DMS53 treated with DMSO at 0.1 percent for 48 hours (cell line): ENCODE results near the gene DLX1.

Experiments used
- DNase-seq: peaks from one replicate; lab custom pipeline; 2025; ENCODE audit not compliant: unreplicated experiment; lab: John Stamatoyannopoulos, UW

Gene DLX1

DNA sequence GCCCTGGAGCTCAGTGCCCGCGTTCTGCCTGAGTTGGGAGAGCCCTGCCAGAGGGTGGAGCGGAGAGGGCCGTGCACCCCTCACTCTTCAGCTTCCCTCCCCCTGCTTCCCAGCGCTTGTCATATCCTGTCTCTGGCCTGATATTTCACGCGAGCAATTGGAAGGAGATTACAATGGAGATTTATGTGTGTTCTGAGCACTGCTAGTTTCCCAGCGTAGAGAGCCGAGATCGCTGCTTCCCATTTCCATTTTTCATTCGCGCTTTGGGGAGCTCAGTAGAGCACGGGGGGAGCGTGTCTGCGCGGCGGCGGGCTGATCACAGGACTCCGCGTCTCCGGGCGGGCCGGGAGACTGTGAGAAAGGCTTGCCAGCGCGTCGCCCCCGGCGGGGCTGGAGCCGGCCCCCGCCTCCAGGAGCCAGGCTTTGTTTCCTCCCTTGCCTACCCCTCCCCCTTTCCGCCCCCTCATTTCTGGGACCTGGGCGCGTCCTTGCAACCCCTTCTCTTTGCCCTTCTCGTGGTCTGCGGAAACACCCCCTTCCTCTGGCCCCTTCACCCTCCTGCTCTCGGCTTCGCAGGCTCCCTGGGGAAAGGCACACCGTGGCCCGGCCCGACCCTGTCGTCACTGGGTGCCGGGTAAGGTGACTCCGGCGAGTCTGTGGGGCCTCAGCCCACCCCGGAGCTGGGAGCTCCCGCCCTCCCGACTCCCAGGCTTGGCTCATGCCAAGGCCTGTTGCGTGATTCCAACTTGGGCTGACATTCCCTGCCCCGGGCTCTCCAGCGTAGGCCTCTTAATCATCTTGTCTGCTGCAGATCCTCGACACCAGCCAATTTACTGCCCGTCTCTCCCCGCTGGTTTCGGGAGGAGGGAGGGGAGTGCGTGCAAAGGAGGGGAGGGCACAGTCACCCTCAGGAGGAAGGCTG, 11.6 kb downstream of the DLX1 start:
- peak; percentile 36 for DNase-seq

DNA sequence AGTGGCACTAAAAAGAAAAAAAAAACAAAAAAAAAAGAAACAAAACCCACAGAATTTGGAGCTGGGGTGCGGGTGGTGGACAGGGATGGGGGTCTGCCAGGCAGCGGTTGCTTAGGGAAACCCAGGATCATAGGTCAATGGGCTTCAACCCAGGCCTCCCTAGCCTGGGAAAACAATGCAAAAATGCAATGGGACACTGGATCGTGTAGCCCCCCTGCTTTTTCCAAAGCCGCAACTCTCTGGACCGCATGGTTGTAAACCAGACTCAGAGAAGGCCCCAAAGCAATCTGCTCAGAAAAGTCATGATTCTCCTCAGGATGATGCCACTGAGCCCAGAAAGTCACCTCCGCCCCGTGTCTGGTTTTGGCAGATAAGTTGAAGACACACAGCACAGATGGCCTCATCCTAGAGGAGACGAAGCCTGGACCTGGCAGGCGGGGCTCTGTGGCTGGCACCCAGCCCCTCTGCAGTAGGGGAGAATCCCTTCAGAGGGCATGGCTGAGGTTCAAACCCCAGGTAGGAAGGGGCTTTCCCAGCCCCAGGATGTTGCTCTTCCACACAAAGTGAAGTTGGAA, 12.3 kb downstream of the DLX1 start:
- no peak for DNase-seq

DNA sequence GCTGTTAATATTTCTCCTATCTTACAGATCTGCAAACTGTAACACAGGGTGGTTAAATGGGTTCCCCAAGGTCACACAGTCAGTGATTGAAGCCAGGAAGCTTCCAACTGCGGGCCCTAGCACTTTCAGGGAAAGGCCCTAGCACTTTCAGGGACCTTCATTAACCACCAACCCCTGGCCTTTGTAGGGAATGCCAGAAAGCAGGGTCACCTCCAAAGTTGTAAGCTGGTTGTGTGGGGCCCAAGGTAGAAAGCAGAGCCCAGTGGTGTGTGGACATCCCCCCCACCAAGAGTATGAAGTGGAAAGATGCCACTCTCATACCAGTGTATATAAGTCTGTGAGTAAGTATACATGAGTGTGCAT, 13.0 kb downstream of the DLX1 start:
- no peak for DNase-seq

DNA sequence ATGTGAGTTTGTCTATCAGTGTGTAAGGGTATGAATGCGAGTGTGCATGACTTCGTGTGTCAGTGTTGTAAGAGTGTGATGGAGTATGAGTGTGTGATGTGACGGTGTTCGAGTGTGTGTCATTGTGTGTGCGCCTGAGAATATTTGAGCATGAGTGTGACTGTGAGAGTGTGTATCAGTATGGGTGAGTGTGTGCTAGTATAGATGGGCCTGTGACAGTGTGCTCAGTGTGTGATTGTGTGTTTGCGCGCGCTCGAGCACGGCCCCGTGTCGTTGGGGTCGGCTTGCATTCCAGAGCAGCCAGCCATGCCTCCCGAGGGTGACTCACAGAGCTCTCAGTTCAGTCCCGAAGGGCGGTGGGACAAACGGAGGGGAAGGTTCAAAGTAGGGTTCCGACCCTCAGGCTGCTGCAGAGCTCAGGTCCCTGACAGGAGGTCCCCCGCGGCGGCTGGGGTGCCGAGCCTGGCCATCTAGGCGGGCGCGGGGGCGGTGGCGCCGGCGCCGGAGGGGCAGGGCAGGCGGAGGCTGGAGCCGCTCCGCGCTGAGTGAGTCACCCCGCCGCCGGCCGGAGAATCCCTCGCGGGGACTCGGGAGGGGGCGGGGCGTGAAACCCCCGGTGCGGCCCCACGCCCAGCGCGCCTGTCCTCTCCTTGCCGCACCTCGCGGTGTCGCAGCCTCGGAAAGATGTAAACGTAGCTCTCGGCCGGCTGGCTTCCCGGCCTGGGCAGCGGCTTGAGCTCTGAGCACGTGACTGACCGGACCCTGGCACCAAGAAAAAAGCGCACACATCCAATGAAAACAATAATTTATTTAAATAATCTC, 13.6 kb downstream of the DLX1 start:
- no peak for DNase-seq

DNA sequence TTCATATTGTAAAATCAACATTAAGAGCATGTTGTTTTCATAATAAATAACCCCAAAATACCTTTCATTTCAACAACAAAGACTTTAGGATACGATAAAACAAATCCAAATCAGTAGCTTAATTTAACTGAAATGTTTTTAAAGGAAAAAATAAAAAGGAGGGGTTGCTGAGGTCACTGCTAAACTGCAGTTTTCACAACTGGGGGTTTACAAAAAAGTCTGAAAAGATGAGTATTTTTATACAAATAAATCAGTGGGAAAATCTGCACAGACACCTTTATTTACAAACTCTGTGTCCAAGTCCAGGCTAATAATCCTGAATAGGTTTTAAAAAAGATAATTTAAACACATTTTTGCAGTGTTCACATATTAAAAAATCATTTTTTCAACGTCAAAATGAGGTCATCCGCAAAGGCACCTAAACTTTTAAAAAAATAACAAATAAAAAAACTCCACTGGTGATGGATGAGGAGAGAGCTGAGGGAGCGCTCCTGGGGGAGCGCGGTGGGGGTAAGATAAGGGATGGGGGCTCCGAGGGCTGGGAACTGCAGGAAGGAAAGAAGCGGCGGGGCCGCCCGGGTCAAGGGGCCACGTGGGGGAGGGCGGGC, 14.3 kb downstream of the DLX1 start:
- DNase-seq: no peak

DNA sequence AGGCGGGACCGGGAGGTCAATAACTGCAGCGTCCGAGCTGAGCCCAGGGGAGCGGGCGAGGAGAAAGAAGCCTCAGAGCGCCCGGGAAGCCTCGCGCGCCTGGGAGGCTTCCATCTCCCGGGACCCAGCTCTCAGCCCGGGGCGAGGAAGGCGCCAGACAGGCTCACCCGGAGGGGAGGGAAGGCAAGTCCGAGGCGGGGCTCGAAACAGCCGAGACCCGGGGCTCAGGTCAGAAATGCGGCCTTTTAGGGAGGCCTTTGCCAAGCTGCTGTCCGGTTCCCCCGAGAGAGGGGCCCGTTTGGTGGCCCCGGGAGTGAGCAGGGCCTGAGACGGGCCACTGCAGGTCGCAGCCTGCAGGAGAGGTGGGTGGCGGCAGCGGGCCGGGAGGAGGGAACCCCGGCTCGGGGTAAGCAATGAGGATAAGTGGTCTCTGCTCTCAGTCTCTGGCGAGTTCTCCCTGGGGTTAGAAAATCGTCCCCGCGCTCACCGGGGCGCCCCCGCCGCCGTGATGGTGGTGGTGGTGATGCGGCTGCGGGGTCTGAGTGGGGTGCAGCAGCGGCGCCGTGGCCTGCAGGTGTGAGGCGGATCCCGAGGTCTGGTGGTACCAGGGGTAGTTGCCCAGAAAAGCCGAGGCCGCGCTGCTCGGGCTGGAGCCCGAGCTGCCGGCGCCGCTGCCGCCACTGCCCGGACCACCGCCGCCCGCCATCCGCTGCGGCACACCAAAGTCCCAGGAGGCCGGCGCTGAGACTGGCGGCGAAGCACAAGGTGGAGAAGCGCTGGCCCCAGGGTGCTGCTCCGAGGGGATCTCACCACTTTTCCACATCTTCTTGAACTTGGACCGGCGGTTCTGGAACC, 15.0 kb downstream of the DLX1 start:
- no peak for DNase-seq

DNA sequence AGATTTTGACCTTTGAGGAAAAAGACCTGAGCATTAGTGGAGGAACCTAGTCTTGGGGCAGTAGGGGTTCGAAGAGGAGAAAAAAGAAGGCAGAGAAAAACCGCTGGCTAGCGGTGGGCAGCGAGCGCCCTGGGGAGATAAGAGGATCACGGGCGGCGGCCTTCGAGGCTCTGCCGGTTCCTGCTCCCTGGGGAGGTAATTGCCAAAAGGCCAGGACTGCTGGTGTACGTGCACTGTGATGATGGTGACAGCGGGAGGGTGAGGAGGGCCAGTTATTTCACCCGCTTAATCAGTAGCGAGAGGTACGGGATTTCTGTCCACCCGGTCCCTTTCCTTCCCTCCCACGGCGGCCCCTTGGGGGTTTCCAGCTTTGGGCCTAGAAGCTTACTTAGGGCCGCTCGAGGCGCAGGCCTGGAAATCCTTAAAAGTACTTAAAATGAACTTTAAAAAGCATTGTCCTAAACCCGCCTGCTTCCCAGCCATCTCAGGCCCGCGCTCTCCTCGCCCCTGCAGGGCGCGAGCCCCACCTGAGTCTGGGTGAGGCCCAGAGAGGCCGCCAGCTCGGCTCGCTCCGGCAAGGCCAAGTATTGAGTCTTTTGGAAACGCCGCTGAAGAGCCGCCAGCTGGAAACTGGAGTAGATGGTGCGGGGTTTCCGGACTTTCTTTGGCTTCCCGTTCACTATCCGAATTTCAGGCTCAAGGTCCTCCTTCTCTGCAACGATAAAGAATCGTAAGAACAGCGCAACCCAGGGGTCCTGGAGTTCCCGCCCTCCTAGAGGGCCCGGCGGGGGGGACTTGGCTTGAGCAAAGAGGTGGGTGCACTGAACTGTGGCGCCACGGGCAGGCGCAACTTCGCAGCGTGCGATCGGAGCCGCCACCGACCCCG, 15.9 kb downstream of the DLX1 start:
- DNase-seq: peak; percentile 37

DNA sequence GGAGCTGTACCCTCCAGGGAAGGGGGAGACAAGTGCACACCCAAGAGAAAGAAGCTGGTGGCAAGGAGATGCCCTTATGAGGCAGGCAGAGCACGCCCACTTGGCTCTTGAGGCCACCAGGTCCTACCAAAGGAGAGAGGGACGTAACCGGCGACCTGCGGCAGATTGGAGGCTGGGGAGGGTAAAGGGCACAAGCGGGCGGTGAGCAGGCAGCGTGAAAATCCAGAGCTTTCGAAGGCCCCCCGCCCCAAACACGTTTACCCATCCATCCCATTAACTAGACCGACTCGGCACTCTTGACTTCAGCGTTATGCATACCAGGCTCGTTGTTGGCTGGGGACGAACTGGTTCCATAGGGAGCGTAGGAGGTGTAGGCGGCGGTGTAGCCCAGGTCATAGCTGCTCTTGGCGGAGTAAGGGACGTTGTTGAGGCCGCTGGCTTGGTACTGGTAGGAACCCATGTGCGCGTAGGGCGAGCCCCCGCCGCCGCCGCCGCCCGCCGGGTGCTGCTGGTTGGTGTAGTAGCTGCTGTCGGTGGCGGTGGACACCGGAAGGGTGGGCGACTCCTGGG, 16.6 kb downstream of the DLX1 start:
- DNase-seq: peak; percentile 68

DNA sequence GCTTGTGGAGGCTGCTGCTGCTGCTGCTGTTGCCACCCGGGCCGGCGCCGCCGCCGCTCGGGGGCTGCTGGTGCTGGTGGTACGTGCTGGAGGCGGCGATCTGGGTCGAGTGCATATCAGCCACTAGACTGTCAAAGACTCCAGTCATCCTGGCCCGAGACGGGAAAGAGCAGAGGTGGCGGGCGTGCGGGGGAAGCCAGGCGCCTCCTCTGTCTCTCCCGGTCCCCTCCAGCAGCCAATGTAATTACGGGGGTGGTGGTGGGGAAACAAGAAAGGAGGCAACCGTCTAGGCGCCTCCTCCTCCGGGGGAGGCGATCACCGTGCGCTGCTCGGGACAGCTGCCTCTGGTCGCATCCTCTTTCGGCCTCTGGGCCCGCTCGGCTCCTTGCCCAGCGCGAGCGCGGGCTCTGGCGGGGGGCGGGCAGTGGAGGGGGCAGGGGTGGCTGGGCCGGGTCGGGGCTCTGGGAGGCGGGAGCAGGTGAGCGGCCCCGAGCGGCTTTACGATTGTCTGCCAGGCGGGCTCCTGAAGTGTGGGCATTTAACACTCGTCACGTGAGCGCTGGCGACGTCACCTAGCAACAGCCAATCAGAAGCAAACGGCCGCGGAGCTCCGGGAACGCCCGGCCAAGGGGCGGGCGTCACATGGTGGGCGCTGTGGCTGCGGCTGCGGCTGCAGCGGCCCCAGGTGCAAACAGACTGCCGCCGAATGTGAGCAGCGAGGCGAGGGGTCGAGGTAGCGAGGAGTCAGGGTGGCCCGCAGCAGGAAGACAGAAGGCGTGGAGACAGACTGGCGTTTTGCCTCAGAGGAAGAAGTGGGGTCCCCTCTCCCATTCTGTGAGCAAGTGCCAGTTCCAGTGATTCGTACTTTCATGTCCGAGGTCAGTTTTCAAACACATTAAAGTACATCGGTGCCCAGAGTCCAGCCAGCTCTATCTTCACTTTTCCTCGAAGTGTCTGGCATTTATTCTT, 17.4 kb downstream of the DLX1 start, which contains the start of gene DLX2:
DLX2 (minus strand) TSS at position 510 of the 969 bp plus-strand sequence; CDS start at position 148, 362 bp downstream.
- peak; percentile 90 for DNase-seq

DNA sequence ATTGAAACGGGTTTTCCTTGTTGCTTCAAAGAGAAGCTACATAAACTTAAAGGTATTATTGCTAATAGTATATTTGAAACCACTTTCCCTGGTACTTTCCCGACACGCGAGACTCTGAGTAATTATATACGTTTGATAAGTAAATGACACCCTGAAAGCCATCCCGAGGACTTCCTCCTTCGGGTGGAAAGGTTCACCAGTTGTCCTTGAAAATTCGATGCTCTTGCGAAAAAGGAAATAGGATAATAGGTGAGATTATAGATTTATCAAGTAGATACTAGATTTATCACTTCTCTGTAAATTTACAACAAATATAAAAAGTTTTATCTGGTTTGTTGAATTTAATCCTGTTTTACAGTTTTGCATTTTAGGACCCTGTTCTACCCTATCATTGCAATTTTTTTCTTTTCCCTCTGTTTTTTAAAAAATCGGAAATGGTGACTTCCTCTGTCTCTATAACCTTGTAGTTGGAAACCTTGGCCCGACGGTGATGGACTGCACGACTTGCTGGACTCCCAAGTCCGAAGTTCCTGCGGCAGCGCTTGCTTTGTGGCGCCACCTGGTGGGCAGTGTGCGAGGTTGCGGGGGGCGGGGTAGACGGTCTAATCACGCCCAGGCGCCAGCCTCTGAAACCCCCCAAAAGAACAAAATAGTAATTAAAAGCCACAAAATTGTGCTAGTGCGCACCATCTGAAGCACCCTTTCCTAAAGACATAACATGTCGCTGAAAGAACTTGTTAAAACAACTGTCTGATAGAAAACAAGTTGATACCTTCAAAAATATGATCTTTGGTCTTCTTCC, 18.4 kb downstream of the DLX1 start:
- DNase-seq: peak; percentile 76

DNA sequence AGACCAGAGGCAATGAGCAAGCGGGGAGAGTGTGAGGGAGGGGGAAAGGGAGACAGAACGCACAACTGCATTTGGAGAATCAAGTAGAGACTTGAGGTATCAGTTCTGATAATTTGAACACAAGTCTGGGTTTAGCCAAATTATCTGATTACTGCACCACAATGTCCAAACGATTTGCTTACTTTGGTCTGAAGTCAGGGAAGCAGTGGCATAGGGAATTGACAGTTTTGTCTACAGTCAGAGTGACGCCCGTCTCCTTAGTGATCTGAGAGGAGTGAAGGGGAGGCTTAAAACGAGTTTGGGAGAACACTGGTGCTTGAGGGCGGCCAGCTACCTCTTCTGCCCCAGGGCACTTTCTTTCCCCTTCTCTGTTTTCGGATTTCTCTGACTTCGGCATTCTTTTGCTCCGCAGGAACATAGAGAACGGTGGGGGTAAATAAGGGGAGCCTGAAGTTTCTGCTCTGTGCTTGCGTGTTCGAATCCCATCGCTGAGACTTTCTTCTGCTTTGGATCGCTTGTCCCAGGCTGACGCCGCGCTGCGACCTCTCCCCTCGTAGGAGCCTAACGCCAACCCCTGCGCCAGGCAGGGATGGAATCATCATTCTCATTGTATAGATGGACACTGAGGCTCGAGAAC, 20.3 kb downstream of the DLX1 start:
- no peak for DNase-seq

DNA sequence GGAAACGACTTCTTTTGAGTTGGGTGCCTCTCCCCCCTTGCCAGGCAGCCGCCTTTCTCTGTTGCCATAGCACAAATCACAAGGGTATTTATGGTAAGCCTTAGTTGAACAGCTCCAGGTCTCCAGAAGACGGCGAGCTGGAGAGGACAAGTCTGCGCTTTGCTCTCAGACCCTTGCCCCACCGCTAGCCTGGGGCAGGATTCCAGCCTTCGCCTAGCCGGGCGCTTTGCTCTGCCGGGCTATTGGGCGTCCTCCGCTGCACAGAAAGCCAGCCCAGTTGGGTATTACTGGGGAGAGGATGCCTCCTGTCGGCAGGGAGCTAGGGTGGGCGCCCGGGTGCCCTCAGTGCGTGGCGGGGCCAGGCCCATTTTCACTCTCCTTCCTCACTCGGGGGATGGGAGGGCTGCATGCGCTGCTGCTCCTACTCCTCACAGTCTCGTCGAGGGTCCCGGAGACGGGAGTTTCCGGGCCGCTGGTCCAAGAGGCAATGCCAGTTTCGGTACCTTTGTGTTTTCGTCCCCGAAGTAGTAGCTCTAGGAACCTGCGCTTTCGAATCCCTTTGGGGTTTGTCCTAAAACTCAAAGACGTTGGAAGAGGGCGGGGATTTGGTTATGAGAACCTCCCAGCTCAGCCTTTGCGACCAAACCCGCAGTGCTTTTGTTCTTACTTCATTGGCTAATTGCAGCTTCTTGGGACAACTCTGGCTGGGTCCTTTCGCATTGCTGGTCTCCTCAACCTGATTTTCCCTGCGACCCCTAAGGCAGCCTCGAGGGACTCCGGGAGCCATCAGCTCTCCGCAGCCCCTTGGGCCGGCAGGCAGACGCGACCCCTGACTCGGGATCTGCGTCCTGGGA, 21.0 kb downstream of the DLX1 start:
- DNase-seq: no peak

DNA sequence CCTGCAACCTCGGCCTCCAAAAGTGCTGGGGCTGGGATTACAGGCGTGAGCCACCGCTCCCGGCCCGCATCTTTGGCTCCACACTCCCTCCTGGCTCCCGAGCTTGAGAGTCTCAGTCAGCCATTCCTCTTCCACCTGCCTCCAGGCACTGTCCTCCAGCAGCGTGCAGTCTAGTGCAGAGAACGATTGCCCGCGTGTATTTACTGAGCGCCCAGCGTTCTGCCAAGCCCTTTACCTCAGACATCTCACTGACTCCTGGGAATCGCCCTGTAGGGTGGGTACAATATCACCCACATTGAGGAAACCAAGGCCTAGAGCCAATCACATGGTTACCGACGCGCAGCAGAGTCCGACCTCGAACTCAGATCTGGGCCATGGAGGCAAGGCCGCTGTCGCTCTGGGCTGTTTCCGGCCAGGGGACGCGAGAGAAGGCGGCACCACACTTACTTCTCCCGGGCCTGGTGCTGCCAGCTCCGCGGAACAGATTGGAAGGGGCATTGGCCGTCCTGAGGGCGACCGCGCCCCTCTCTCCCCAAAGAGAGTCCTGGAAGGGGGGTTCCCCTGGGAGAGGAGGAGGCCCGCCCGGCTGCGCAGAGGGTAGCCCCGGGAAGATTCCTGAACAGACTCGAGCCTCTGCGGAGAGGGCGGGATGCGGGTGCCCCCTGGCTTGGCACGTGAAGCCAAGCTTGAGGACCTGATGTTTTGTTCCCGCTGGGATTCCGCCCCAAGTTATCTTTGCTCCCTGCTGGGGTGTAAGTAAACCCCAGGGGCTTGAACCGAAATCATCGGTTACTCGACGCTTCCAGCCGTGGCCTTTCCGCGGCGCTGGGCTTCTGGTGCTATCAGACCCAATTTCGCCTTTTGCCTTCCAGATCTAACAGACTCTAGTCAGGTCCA, 22.6 kb downstream of the DLX1 start:
- DNase-seq: no peak

DNA sequence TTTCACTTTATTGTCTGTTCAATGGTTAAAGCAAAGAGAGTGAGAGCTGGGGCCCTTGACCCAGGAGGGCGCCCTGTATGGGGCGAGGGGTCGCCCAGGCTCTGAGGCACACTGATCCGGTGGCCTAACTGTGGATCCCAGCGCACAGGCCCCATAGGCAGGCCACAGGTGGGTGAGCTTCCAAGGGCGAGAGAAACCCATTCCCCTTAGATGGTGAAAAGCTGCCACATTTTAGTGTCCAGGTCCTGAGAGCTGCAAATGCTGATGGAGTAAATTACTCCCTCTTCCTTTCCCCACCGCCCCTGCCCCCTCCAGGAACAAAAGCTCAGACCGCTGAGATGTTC, 23.3 kb downstream of the DLX1 start:
- DNase-seq: no peak
